Heart left ventricle (tissue), 16 donors: ENCODE data around the gene DNAH1. TPM values are rescaled to one million over a fixed set of nuclear protein-coding genes. Genes with fewer than 3 reads are reported as not detected.

ENCODE experiments used
- ATAC-seq, 4 donors: fragments of 200-7000 bp; cut with Tn5 transposase; one replicate each; pipeline ENCODE4 v1.9.1; 2020 to 2022; ENCODE audit warnings: moderate library complexity in 4 of 4, mild to moderate bottlenecking in 3 of 4, moderate number of reproducible peaks in 1 of 4
- DNase-seq, 5 donors: peaks; one replicate each; pipeline ENCODE4 v3.0.0-alpha.2; 2020
- H3K27ac ChIP-seq, 12 donors: fragments of 200-600 bp; sonication (generic) in 4 of 12; one replicate each; pipeline versions ENCODE4 v1.5.0 to v1.8.0; 2016 to 2022; ENCODE audit warnings: mild to moderate bottlenecking in 2 of 12
- H3K27me3 ChIP-seq, 9 donors: fragments of 200-600 bp; sonication (generic) in 2 of 9; one replicate each; pipeline versions ENCODE4 v1.5.1 to v1.8.0; 2016 to 2022; ENCODE audit warnings: mild to moderate bottlenecking in 3 of 9
- H3K36me3 ChIP-seq, 9 donors: fragments of 200-600 bp; sonication (generic) in 2 of 9; one replicate each; pipeline versions ENCODE4 v1.5.0 to v1.8.0; 2018 to 2022; ENCODE audit warnings: mild to moderate bottlenecking in 2 of 9
- H3K4me1 ChIP-seq, 12 donors: fragments of 200-600 bp; sonication (generic) in 4 of 12; one replicate each; pipeline versions ENCODE4 v1.5.0 to v1.8.0; 2016 to 2022; ENCODE audit warnings: mild to moderate bottlenecking in 3 of 12
- H3K4me3 ChIP-seq, 12 donors: fragments of 200-600 bp; sonication (generic) in 4 of 12; one replicate each; pipeline versions ENCODE4 v1.5.0 to v1.8.0; 2017 to 2022; ENCODE audit warnings: mild to moderate bottlenecking in 9 of 12, moderate library complexity in 4 of 12
- H3K9me3 ChIP-seq, 12 donors: fragments of 200-600 bp; sonication (generic) in 4 of 12; one replicate each; pipeline versions ENCODE4 v1.5.0 to v1.8.0; 2016 to 2022; ENCODE audit warnings: mild to moderate bottlenecking in 1 of 12
- POLR2A ChIP-seq, 2 donors: fragments of 450-650 bp; IDR thresholded peaks; one replicate each; pipeline ENCODE4 v1.6.1; 2017; ENCODE audit warnings: antibody characterized with exemption in 2 of 2, mild to moderate bottlenecking in 2 of 2, moderate library complexity in 2 of 2
- WGBS, 4 donors: extraction: QIAGEN DNeasy Blood & Tissue Kit in 2 of 4; methylation state at CpG; one replicate each; pipeline versions ENCODE4 v1.1.5 to v1.1.7; 2013 to 2018; 5-methylcytosine and 5-hydroxymethylcytosine counted together
- intact Hi-C, 10 donors: fragments of 100-400 bp; cut with DNase I; formaldehyde crosslinking; loops; one replicate each; pipeline versions ENCODE4 v1.11.1 to v1.14.2; 2022
- polyA plus RNA-seq, 2 donors: library from polyadenylated mRNA; stranded (reverse); fragments of 200-250 nt; gene quantifications; one replicate each; pipeline ENCODE4 v1.2.3, GENCODE V29; 2013
- total RNA-seq, 9 donors: library from RNA; depleted of rRNA in 2 of 9; stranded (reverse); fragments of >200 nt in 2 of 9; fragmentation: NEBNext Ultra II Directional in 3 of 9; extraction: Animal tissue kit (Norgen Biotek cat#: 25700) in 3 of 9; gene quantifications; one replicate each; pipeline versions ENCODE4 v1.1.0 to v1.2.4, GENCODE V29; 2016 to 2023
- TF ChIP-seq, protein P1 (sequence below), 12 donors: fragments of 200-600 bp; sonication (generic) in 4 of 12; IDR thresholded peaks; one replicate each; pipeline versions ENCODE4 v1.5.0 to v1.8.0; 2018 to 2022; ENCODE audit warnings: antibody characterized with exemption in 12 of 12, mild to moderate bottlenecking in 5 of 12
- donor health status: ischemic (EF 13 %, LVEDD 7.1; RV severe dilation, severe dysfunction).
- donor health status: healthy with polysubstance abuse.
- donor health status: DM: no; HTN: yes; CAD: no.
- donor health status: DM: no; HTN: no; CAD: no.
- donor health status: ischemic (EF 25% LVEDD 6.9; RV normal size, moderate dysfunction).
- donor health status: ischemic (EF 25% LVEDD 5.7; RV mildly dilated, moderate dysfunction).
- donor health status: healthy.
- donor health status: DM: yes; HTN: yes; CAD: no.
- donor health status: ischemic (EF 35%, LVEDD 5.7; RV mildly dilated, moderate dysfunction).
- donor health status: nonischemic (EF 11% LVEDD 7.7; RV severe dilation, severe dysfunction).
- donor health status: DM: yes; HTN: yes; CAD: no.
- donor health status: PGD.
- donor health status: ischemic (EF 29% LVEDD 5.4; RV normal size, mild dysfunction).
- donor health status: nonischemic (EF 23%, LVEDD 6.1; RV moderate dilation, normal function).

Gene DNAH1
- total and polyA plus RNA-seq, 11 donors: 0.95 to 6.6 (median 2.8) TPM

DNA sequence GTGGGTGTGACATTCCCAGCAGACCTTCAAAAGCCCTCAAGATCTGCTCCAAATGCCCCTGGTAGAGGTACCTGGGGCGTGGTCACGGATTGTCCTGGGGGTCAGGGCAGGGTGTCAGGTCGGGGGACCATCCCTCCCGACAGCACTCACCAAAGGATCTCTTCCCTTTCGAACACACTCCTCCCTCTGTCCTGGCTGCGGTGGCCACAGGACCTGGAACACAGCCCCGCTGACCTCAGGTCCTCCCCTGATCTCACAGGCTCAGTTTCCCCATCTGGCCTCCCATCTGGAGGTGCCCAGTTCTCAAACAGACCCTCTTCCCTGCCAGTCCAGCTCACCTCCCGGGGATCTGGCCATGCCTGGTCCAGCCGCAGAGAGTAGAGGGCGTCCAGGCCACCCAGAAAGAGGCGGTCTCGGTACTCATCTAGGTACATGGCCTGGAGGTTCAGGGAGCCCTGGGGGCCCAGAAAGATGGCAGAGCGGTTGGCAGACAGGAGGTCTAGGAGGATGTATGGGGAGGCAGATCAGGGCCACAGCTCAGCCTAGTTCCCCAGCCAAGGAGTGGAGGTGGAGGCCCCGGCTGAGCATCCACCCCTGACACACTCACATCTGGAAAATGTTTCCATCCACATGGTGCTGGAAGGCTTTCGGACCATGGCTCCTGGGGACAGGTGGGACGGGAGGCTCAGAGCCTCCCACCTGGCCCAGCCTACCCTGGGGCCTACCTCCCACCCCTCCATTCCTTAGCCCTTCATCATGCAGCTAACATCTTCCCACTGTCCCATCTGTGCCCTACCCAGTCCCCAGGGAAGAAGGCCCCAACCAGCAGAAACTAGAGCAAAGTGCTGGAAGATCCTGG, 126.5 kb downstream of the DNAH1 start:
- no peak for ATAC-seq
- intact Hi-C loops: no loop called here
- peak in 2 of 5 donors; percentile 11 to 52 for DNase-seq
- Histone ChIP-seq H3K36me3 (peaks cover 0 to 5% (median 0%) of the 10 kb centered on the region in 9 donors), H3K9me3 (no peaks in the 10 kb centered on the region), H3K27ac (peak overlapping the region in 8 of 12 donors; percentile 19 to 59 (median 38)), H3K4me3 (peak overlapping the region in 11 of 12 donors; percentile 8 to 52 (median 42)), H3K4me1 (peaks cover 0 to 26% (median 14%) of the 10 kb centered on the region in 12 donors), H3K27me3 (no peaks in the 10 kb centered on the region)
- 88 to 95% (median 93%) methylated on average over 14 to 16 of the region's 16 CpGs for WGBS, 4 donors
- TF ChIP-seq POLR2A (IDR thresholded peaks at IDR 0.05): no peak
- TF ChIP-seq, protein P1, sequence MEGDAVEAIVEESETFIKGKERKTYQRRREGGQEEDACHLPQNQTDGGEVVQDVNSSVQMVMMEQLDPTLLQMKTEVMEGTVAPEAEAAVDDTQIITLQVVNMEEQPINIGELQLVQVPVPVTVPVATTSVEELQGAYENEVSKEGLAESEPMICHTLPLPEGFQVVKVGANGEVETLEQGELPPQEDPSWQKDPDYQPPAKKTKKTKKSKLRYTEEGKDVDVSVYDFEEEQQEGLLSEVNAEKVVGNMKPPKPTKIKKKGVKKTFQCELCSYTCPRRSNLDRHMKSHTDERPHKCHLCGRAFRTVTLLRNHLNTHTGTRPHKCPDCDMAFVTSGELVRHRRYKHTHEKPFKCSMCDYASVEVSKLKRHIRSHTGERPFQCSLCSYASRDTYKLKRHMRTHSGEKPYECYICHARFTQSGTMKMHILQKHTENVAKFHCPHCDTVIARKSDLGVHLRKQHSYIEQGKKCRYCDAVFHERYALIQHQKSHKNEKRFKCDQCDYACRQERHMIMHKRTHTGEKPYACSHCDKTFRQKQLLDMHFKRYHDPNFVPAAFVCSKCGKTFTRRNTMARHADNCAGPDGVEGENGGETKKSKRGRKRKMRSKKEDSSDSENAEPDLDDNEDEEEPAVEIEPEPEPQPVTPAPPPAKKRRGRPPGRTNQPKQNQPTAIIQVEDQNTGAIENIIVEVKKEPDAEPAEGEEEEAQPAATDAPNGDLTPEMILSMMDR (IDR thresholded peaks at IDR 0.05): no peak

DNA sequence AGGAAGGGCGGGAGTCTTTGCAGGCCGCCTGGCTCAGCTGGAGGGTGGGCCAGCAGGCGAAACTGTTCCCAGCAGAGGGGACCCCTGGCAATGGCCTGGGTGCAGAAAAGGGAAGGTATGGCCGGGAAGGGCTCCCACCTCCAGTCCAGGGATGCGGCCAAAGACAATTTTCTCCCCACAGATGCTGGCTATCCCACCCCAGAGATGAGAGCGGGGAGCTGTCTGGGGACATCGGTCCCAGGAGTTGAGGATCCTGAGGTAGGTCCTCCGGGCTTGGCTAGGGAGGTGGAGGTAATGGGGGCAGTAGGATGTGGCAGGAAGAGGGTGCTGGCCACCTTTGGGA, 127.1 kb downstream of the DNAH1 start:
- WGBS, 4 donors: 81 to 94% (median 89%) methylated on average over 8 of the region's 8 CpGs
- H3K4me1 ChIP-seq: peaks cover 0 to 26% (median 14%) of the 10 kb centered on the region in 12 donors
- TF ChIP-seq, protein P1 (IDR thresholded peaks at IDR 0.05): no peak
- TF ChIP-seq POLR2A (IDR thresholded peaks at IDR 0.05): no peak
- H3K27me3 ChIP-seq: no peaks in the 10 kb centered on the region
- no peak for ATAC-seq
- no peaks in the 10 kb centered on the region for H3K9me3 ChIP-seq
- H3K36me3 ChIP-seq: peaks cover 0 to 5% (median 0%) of the 10 kb centered on the region in 9 donors
- H3K27ac ChIP-seq: peak overlapping the region in 7 of 12 donors; percentile 19 to 59 (median 52)
- peak overlapping the region in 11 of 12 donors; percentile 8 to 52 (median 42) for H3K4me3 ChIP-seq
- intact Hi-C loops: no loop called here
- DNase-seq: peak in 1 of 5 donors; percentile 52

DNA sequence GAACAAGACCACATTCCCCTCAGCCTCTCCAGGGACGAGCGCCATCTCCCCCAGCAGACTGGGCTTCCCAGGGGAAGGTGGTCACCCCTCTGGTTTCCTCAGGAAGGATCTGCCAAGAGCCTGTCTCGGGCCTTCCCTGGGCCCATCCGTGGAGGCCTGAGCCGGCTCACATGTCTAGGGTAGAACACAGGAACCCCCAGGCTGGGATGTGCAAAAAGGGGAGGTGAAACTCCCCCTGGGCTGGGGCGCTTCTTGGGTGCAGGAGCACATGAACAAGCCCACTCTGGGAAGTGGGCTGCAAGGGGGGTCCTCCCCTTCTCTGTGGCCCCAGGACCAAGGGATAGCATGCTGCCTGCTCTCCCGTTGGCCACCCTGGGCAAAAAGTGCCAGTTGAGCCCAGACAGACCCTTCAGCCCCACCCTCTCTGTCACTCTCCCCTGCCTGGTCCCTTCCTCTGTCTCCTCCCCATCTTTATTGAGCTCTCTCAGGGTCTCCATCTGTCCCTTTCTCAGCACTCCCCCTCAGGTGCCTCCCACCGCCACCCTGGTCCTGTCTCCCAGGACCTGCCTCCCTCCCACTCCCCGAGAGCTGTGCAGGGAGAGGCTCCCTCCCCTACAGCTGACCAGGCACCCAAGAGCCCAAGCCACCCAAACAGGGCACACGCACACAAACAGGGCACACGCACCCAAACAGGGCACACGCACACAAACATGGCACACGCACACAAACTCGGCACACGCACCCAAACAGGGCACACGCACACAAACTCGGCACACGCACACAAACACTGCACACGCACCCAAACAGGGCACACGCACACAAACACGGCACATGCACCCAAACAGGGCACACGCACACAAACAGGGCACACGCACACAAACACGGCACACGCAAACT, 127.9 kb downstream of the DNAH1 start:
- no peak for TF ChIP-seq POLR2A (IDR thresholded peaks at IDR 0.05)
- TF ChIP-seq, protein P1 (IDR thresholded peaks at IDR 0.05): no peak
- H3K4me1 ChIP-seq: peaks cover 0 to 29% (median 13%) of the 10 kb centered on the region in 12 donors
- peak overlapping the region in 10 of 12 donors; percentile 8 to 52 (median 42) for H3K4me3 ChIP-seq
- H3K27ac ChIP-seq: peak overlapping the region in 7 of 12 donors; percentile 19 to 59 (median 52)
- WGBS, 4 donors: 83 to 90% (median 87%) methylated on average over 23 to 25 of the region's 25 CpGs
- ATAC-seq (no peak), DNase-seq (peak in 2 of 5 donors; percentile 19 to 26)
- H3K9me3 ChIP-seq: no peaks in the 10 kb centered on the region
- H3K27me3 ChIP-seq: no peaks in the 10 kb centered on the region
- no peaks in the 10 kb centered on the region for H3K36me3 ChIP-seq
- intact Hi-C loops: no loop called here
